GM21367 (cell line): ENCODE results near the gene PTPN4.
A peak's percentile ranks its signal among the peaks of the same experiment; 100 is the strongest.
"Not testable (repeated sequence)": the region's sequence is repeated elsewhere in the genome, so short reads cannot be mapped to it uniquely, and the experiment has no call there.

Experiments
- ATAC-seq: cut with Tn5 transposase; IDR thresholded peaks from one replicate; pipeline ENCODE4 v1.9.1; 2021; ENCODE audit not compliant: unreplicated experiment

Gene PTPN4

DNA sequence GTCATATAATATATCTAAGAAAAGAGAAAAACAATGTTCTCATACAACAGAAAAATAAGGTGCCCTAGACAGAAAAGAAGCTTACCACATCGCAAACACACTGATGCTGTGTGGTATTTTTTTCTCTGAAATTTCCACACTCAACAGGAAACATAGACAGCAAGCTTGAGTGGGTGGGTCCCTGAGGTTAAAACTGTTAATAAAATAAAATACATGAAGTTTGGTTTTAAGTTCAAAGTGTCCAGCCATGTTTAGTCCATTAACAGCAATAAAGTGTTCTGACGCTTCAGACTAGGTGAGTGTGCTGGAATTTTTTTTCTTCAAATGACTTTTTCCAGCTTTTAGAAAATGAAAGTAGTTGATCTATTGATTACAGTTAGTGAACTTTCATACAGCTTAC lies 169.8 kb downstream of the PTPN4 start:
- no peak for ATAC-seq

DNA sequence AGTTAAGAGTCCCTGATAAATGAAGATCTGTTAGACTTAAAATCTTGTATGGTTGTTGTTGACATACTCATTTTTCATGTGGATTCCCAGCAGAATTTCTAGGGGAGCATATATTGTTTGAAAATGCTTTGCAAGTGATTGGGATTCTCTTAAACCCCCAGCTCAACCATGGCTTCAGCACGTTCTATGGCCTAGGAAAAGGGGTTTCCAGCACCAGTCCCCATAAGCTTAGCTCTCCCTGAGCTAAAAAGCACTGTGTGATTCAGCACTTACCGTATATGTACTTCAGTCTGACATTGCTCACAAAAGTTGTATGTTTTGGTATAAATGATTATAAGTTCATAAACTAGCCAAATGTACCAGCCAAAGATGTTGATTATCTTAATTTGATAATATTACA lies 173.1 kb downstream of the PTPN4 start:
- ATAC-seq, result no peak

GRCh38 chr2:119934319-119934718 lies 174.6 kb downstream of the PTPN4 start:
- ATAC-seq, result no peak

DNA sequence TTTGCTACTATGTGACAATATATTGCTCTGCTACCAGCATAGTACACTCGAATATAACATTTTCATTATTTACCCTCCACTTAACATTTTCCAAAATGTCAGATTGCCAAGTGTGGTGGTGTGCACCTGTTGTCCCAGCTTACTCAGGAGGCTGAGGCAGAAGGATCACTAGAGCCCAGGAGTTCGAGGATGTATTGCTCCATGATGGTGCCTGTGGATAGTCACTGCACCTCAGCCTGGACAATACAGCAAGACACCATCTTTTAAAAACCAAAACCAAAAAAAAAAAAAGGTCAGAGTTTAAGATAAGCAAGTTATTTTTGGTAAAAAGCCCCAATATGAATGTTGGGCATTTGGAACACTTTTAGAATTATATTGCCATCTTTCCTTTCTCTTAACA lies 178.0 kb downstream of the PTPN4 start:
- no peak for ATAC-seq

- no peak for ATAC-seq
Measured at GRCh38 chr2:119939915-119940314, 180.2 kb downstream of the PTPN4 start.

- no peak for ATAC-seq
Measured at GRCh38 chr2:119940856-119941255, 181.1 kb downstream of the PTPN4 start.

- ATAC-seq, result no peak
Measured at GRCh38 chr2:119941388-119941787, 181.7 kb downstream of the PTPN4 start.

DNA sequence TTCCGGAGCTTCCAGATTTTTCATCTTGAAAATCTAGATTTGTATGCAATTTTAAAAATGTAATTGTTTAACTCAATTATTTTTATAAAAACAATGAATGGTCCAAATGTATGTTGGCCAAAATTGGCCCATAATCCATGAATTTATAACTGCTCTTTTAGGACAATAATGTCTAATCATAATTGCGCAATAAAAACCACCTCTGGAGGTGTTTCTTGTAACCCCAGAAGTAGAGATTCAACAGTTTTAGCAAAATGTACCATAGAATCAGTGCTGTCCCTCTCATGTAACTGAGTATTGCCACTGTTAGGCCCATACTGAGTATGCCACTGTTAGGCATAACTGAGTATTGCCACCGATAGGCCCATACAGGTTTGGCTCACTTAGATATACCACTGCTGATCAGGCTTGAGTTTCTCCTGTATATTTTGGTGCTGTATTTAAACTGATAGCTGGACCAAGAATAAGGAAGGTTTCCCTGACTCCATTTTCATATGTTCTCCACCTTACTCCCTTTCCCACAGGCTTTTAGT lies 182.3 kb downstream of the PTPN4 start:
- ATAC-seq, result no peak

DNA sequence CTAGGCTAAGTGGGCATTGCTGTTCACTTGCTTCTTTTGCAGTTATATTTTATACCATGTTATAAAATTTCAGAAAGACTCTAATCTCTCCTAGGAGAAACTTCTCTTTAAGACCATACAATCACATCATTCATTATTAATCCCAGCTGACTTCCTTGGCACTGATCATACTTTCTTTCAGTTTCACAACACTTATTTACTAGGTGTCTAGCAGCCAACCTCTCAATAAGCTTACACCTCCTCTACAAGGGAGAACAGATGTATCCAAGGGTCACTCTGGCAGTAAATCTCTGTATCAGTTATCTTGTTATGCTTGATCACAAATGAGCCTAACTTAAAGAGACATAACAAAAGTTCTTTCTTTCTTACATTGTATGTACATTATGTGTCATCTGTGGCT lies 183.3 kb downstream of the PTPN4 start:
- ATAC-seq, result no peak

- ATAC-seq, result no peak
Measured at GRCh38 chr2:119947535-119947934, 187.8 kb downstream of the PTPN4 start.

GRCh38 chr2:119950966-119951365 lies 191.2 kb downstream of the PTPN4 start:
- ATAC-seq, result no peak

GRCh38 chr2:119958670-119959268 lies 199.0 kb downstream of the PTPN4 start:
- no peak for ATAC-seq

- no peak for ATAC-seq
Measured at GRCh38 chr2:119960821-119961220, 201.1 kb downstream of the PTPN4 start.

GRCh38 chr2:119981896-119982295 lies 222.2 kb downstream of the PTPN4 start:
- ATAC-seq, result no peak

DNA sequence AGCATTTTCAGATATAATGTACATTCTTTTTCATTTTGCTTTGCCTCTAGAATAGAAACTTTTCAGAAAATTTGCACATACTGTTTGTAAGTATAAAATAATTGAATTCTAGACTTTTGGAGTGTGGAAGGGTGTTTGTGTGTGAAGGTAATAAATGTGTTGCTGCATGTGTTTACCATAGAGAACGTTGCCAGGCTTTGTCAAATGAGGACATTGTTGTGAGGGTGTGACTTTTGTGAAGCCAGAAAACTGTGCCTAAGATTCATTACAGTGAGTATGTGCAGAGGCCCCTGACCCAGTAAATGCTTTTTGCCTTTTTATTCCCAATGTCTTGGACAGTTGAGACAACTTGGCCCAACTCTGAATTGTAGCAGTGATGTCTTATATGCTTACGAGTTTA lies 222.8 kb downstream of the PTPN4 start:
- no peak for ATAC-seq

- no peak for ATAC-seq
Measured at GRCh38 chr2:119983108-119983507, 223.4 kb downstream of the PTPN4 start.

GRCh38 chr2:119996148-119996547 lies 236.4 kb downstream of the PTPN4 start:
- ATAC-seq, result no peak

- ATAC-seq, result not testable (repeated sequence)
Measured at GRCh38 chr2:119996896-119997891, 237.5 kb downstream of the PTPN4 start.

- no peak for ATAC-seq
Measured at GRCh38 chr2:120001471-120001870, 241.7 kb downstream of the PTPN4 start.

DNA sequence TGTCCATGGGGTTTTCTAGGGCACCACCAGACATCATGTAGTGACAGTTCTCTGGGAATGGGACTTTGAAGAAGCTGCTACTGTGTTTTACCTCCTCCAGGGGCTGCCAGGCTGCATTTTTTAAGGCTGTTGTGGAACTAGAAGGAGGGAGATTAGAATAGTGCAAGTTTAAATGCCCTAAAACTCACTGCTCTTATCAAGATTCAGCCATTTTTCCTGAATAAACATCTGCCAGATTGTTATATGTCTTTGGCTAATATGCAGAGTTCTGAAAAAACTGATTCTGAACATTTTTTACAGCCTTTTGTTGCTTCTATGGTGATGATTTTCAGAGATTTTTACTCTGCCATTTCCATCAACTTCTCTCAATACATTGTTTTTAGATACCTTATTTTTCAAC lies 244.5 kb downstream of the PTPN4 start:
- no peak for ATAC-seq

DNA sequence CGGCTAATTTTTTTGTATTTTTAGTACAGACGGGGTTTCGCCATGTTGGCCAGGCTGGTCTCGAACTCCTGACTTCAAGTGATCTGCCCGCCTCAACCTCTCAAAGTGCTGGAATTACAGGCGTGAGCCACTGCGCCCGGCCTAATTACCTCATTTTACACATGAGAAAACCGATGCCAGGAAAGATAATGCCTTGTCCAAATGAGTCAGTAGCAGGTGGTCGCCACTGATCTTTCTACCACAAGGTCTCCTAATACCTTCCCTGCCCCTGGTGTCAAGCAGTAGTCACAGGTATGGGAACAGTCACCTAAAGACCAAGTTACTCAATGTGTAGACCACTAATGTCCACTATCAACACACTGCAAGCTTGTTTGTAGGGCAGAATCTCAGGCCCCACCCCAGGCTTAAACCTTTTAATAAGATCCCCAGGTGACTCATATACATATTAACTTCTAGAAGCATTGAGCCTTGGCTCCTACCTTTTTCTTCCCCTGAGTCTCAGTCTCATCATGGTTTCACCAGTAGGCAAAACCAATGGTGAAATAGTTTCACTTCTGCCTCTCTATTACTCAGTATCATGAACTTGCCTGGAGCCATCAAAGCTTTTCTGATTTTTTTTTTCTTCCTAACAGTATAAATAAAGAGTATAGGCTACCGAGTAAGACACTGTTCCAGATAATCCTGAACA lies 246.3 kb downstream of the PTPN4 start:
- peak; percentile 96 for ATAC-seq
